HG02623 (cell line): ENCODE data around the gene OR2AG1.

ENCODE experiments used
- ATAC-seq: cut with Tn5 transposase; IDR thresholded peaks from one replicate; pipeline ENCODE4 v1.9.1; 2021; ENCODE audit warnings: moderate library complexity; ENCODE audit not compliant: unreplicated experiment

The OR2AG1 gene, protein sequence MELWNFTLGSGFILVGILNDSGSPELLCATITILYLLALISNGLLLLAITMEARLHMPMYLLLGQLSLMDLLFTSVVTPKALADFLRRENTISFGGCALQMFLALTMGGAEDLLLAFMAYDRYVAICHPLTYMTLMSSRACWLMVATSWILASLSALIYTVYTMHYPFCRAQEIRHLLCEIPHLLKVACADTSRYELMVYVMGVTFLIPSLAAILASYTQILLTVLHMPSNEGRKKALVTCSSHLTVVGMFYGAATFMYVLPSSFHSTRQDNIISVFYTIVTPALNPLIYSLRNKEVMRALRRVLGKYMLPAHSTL

DNA sequence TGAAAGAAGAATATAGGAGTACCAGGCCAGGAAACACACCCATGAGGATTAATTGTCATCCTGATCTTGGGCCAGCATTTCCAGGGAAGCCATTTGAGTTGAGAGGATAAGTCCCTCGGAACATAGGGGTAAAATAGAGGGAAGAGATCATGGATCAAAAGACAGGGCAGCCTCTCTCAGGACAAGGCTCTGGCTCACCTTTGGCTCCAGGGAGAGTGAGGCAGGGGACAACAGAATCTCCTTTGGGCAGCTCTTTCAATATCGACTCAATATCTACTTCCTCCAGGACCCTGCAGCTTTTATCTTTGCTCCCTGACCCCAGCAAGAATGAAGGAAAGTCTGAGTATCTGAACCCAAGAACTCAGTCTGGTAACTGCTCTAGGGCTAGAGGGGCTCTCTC is at the start of gene OR2AG1:
TSS of gene OR2AG1 (plus strand) at position 301 of the 400 bp plus-strand sequence. CDS start 2,018 bp downstream, outside the sequence.
- no peak for ATAC-seq

DNA sequence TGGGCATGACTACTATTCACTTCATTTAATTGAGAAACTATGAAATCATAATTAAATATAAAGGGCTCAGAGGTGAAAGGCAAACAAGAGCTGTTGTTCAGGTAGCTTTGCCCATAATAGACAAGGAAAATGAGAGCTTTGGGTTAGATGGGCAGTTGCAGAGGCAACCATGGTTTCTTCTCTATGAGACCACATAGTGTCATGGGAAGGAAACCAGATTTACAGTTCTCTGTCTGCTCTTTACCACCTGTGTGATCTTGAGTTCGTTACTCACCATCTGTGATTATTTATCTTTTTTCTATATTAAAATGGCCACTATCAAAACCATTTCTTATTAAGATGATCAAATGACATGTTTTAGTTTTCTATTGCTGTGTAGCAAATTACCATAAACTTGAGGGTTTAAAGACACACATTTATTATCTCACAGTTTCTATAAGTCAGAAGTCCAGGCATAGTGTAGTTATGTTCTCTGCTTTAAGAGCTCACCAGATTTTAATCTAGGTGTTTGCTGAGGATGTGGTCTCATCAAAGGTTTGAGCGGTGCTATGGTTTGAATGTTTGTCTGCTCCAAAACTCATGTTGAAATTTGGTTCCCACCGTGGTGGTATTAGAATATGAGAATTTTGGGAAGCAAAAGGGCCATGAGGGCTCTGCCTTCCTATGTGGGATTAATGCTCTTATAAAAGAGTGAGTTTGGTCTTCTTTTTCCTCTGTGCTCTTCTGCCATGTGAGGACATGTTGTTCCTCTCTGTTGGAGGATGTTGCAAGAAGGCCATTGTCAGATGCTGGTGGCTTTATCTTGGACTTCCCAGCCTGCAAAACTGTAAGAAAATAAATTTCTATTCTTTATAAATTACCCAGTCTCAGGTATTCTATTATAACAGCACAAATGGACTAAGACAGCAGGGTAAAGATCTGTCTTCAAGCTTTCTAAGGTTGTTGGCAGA is 49.2 kb upstream of the OR2AG1 start:
- ATAC-seq, result no peak

DNA sequence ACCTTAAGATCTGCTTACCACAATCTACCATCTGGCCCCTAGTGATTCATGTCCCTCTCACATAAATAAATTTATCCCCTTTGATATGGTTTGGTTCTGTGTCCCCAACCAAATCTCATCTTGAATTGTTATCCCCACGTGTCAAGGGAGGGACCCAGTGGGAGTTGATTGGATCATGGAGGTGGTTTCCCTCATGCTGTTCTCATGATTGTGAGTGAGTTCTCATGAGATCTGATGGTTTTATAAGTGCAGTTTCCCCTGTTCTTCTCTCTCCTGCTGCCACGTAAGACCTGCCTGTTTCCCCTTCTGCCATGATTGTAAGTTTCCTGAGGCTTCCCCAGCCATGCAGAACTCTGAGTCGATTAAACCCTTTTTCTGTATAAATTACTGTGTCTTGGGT is 48.2 kb upstream of the OR2AG1 start:
- ATAC-seq, result no peak

DNA sequence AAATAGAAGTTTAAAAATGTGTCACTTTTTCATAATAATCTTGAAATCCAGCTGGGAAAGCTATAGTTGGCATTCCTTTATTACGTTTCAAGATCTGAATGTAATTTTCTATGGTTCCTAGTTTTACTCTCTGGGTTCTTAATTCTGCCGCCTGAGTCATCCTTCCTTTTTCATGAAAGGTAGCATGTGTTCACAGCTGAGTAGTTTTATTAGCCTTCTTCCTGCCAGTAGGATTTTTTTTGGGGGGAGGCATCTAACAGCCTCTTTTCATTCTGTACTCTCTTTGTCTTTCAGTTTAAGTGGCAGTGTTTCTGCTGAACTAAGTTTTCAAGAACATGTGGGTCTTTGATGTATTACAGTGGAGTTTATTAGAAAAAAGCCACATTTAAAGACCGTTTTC is 47.5 kb upstream of the OR2AG1 start:
- ATAC-seq, result no peak

DNA sequence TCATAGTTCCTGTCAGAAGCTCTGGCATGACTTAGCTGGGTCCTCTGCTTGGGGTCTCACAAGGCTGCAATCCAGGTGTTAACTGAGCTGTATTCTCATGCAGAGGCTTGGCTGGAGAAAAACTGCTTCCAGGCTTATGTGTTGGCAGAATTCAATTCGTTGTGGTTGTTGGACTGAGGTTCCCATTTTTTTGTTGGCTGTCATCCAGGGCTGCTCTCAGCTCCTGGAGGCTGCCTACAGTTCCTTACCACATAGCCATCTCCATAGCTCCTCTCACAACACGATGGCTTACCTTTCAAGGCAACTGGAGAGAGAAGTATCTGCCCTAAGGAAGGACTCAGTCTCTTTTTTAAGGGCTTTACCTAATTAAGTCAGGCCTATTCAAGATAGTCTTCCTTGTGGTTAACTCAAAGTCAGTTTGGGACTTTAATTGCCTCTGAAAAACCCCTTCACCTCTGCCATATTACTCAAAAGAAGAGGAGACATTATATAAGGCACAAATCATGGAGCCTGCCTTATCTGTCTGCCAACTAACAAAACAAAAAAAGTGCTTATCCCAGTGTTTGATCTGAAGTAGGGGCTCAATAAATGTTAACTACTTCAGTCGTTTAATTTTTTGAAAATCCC is 46.2 kb upstream of the OR2AG1 start:
- no peak for ATAC-seq

DNA sequence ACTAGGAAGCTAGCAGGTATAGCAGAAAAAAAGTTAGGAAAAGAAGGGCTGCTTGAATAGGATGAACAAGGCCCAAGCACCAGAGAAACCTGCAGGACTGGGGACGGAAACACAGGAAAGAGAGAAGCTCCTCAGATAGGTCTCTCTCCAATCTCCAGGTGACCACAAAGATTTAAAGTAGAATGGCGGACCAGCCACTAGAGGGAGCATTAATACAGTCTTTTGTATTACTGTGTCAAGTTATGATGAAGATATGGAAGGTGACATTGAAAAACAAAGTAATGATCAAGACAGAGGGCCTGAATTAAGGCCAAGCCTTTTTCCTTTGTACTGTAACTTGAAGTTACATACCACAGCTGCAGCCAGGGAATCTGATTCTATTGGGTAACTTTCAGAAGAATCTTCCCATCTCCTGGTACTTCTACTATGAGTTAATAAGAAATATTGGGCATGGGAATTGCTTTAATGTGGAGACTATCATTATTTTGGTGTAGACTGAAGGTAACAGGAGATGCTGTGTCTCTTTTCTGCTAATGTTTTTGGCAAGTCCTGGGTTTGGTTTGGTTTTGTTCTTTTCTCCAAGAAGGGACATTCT is 44.9 kb upstream of the OR2AG1 start:
- ATAC-seq, result peak; percentile 68

DNA sequence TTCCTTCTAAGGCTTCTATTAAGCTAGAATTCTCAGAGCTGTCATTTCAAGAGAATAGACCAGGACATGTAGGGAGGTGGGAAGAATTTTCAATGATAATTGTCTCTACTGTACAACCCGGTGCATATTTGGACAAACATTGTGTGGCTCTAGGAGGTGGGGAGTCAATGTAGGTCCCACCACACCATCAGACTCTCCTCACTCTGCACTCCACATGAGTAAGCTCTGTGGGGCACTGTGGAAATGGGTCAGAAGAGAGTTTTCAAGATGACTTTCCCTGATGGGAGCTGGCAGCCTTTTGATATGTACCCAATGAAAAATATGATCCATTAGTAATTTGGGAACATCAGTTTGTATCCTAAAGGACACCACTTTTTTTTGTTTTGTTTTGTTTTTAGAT is 44.2 kb upstream of the OR2AG1 start:
- no peak for ATAC-seq

DNA sequence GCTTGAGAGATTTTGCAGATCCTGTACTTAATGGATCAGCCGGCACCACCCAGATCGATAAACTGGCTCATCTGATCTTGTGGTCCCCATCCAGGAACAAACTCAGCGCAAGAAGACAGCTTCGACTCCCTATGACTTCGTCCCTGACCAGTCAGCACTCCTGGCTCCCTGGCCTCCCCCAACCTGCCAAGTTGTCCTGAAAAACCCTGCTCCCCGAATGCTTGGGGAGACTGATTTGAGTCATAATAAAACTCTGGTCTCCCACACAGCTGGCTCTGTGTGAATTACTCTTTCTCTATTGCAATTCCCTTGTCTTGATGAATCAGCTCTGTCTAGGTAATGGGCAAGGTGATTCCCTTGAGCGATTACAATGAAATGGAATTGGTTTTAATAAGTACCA is 40.6 kb upstream of the OR2AG1 start:
- ATAC-seq, result no peak

DNA sequence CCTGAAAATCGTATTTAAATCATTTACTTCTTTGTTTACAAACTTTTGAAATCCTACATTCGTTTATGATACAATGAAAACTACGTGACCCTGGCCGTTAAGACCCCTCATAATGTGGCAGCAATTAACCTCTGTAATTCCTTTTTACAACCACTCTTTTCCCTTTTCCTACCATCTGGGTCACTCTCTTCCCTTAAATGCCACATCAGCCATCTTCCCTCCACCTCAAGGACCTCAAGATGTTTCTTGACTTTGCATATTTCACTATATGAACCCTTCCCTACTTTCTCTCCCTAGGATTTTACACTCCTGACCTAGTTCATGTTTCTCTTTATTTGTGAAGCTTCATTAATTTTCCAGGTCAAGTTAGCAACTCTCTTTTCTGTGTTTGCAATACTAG is 37.8 kb upstream of the OR2AG1 start:
- ATAC-seq, result no peak

DNA sequence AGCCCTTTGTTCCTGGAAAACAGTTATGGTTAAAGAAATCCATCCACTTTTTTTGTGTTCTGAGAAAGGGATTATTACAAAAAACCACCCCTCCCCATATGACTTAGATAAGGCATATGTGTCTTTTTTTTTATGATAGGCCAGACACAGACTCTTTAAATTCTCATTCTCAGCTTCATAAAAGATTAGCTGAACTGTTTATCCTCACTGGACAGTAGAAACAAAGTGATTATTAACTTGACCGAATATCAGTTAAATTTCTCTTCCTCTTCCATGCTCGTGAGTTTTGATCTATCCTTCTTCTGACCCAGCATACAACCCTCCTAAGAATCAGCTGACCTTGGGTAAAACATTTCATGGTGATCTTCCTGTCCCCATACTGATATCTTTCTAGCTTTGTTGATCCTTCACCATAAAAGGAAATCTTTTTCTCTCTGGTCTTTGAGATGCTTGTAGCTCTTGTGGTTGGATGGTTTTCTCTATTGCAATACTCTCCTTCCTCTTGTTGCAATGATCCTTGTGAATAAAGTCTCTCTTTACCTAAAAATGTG is 37.3 kb upstream of the OR2AG1 start:
- peak; percentile 53 for ATAC-seq

DNA sequence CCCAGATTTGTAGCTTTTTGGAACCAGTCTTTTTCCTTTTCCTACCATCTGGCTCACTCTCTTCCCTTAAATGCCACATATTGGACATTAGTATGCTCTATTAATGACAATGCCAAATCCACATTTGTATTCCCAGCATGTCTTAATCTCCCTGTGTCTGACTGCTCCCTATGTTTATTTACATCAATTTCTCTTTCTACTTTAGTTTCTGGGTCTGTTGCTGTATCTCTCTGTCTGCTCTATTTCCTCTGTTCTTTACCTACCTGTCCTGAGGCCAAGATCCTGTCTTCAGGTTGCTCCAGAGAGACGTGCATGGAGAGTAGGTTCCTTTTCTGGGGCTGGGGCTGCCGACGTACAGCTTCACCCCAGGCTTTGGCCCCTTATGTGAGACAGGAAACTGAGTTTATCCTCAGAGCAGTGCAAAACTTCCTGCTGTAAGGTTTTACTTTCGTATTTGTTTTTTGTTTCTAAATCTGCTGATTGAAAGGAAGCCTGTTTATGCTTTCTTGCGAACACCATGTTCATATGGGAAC is 36.7 kb upstream of the OR2AG1 start:
- peak; percentile 60 for ATAC-seq

DNA sequence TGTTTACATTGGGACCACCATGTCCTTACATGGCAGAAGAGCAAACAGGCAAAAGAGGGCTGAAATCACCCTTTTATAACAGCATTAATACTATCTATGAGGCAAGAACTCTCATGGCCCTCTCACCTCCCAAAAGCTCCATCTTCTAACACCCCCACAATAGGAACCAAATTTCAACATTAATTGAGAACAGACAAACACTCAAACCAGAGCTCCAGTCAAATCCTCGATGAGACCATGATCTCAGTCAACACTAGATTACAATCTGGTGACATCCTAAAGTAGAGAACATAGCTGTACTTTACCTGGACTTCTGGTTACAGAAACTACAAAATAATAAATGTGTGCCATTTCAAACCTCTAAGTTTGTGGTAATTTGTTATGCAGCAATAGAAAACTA is 36.2 kb upstream of the OR2AG1 start:
- no peak for ATAC-seq

DNA sequence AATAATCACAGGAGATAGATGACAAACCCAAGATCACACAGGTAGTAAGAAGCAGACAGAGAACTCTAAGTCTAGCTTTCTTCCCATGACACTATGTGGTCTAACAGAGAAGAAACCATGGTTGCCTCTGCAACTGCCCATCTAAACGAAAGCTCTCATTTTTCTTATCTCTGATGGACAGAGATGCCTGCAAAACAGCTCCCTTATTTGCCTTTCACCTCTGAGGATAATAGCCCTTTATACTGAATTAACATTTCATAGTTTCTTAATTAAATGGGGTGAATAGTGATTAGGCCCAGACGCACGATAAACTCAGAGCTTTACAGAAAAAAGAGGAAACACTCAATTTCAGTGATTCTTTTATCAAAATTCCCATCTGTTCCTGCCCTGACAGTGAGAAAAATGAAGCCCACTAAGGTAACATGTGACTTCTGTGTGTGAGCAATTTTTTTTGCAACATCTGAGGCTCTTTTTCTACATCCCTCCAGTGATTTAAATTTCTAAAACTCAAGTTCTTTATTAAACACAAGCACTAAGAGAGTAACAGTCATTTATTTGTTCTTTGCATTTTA is 35.6 kb upstream of the OR2AG1 start:
- no peak for ATAC-seq

DNA sequence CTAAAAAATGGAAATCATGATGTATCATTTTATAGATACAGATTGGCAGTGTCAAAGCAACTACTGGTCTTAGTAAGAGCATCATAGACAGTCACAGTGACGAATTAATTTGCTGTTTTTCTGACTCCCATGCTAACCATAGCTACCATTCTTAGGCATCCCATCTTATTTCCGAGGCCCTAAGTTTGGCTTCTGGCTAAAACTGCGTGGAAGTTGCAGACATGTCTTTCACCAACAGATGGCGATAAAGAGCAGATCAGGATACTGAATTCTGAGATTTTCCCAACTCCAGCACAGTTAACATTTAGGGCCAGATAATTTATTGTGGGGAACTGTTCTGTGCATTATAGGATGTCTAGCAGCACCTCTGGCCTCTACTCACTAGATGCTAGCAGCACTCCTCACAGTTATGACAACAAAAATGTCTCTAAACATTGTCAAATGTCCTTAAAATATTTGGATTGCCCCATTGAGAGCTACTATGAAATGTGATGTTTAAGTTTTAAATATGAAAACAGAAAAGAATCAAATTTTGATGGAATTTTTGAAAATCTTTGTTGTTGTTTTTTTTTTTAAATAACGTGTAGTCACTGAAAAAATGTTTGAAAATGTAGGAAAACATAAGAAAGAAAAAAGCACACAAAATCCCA is 27.4 kb upstream of the OR2AG1 start:
- ATAC-seq, result no peak

DNA sequence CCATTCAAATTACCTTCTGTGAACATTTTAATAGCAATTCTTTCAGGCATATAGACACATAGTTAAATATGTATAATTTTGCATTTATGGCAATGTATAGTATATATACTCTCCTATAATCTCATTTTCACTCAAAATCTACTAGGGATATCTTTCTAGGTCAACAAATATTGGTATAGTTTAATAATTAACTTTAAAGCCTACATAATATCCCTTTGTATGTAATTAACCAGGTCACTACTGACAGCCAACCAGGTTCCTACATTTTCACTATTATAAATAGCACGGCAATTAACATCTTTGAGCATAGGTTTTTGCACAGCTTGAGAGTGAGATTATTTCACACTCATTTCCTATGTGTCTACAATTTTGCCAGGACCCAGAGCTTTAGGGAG is 26.9 kb upstream of the OR2AG1 start:
- no peak for ATAC-seq

DNA sequence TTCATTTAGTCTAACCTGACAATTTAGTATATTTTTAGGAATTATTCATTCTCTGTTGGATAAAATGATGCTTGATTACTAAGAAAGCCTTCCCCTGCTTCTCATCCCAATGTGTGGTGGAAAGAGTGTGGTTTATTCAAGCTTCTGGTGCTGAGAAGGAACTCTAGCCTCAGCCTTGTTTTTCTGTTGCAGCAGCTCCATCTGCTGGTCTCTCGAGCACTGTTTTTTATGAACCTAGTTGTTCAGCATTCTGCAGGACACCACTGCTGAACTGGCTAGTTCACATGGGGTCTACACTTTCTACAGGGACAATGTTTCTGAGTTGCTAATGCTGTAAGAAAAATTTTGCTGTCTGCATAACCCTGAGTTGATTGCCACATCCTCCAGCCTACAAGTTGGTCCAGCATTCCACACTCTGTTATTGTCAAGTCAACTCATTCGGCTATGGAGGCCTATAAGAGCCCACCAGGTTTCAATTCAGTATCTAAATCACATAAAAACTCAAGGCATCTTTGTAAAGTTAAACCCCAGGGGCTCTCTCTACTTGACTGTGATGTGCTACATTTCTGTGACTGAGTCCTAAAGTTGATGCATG is 25.4 kb upstream of the OR2AG1 start:
- ATAC-seq, result peak; percentile 64

DNA sequence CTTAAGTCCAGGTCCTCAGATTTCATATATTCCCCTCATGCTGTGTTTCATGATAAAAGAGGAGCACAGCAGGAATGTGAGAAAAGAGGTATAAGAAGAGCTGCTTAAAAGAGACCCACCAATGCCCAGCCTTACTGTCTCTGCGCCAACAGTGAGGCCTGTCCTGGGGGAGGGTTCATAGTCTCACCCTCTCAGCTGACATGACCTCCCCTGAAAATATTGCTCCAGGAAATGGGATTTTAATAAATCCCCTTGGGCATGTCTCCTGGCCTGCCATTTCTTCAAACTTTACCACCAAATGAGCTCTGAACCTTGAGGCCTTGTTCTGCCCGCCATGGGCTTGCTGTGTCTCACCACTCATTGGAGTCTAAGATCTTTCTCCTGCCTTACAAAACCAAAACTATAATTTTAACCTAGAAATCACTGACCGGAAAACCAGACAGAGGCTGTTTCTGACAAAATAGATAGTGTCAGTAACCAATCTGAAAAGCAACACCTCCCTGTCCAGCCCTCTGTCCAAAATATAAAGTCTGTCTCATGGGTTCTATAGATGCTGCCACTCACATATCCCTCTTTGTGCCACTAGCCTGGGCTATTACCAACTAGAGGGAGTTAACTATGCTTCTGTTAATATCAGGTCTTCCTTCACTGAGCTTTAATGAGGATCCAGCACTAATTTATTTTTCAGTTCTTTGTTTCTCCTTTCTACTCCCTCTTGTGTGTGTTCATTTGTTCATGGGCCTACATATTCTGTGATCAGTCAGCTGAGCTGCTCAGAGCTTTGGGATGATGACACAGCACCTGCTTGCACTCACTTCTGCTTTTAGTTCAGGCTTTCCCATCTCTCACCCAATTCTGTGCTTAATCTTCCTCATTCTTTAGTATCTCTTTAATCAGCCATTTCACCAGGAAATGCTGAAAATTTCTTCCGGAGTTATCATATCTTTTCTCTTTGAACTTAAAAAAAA is 10.6 kb upstream of the OR2AG1 start, which contains the start of gene OR2AG2:
TSS of gene OR2AG2 (minus strand) at position 51 of the 968 bp plus-strand sequence. CDS start 3,019 bp downstream, outside the sequence.
- peak; percentile 87 for ATAC-seq

DNA sequence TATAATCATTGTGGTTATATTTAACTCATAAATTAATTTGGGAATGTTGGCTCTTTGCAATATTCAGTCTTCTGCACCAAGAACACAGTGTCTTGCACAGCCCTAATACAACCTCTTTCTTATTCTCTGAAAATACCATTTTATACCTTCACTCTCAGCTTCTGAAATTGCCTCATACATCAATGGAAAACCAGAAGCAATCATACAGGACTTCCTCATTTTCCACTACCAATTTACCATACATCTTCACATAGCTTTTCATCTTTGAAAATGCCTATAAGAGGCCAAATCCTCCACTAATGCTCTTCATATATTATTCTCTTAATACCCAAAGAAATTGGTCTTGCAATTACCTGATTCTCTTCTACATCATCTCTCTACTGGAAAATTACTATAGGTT is 4.3 kb upstream of the OR2AG1 start:
- ATAC-seq, result no peak
